Measurements from ENCODE around the gene NAMPT.
"Not testable (repeated sequence)": the region's sequence is repeated elsewhere in the genome, so short reads cannot be mapped to it uniquely, and the experiment has no call there.

DNA sequence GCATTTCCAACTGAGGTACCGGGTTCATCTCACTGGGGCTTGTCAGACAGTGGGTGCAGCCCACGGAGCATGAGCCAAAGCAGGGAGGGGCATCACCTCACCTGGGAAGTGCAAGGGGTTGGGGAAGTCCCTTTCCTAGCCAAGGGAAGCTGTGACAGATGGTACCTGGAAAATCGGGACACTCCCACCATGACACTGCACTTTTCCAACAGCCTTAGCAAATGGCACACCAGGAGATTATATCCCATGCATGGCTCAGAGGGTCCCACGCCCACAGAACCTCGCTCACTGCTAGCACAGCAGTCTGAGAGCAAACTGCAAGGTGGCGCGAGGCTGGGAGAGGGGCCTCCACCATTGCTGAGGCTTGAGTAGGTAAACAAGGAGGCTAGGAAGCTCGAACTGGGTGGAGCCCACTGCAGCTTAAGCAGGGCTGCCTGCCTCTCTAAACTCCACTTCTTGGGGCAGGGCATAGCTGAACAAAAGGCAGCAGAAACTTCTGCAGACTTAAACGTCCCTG is 35.5 kb upstream of the NAMPT start:
- TF ChIP-seq, protein P1, sequence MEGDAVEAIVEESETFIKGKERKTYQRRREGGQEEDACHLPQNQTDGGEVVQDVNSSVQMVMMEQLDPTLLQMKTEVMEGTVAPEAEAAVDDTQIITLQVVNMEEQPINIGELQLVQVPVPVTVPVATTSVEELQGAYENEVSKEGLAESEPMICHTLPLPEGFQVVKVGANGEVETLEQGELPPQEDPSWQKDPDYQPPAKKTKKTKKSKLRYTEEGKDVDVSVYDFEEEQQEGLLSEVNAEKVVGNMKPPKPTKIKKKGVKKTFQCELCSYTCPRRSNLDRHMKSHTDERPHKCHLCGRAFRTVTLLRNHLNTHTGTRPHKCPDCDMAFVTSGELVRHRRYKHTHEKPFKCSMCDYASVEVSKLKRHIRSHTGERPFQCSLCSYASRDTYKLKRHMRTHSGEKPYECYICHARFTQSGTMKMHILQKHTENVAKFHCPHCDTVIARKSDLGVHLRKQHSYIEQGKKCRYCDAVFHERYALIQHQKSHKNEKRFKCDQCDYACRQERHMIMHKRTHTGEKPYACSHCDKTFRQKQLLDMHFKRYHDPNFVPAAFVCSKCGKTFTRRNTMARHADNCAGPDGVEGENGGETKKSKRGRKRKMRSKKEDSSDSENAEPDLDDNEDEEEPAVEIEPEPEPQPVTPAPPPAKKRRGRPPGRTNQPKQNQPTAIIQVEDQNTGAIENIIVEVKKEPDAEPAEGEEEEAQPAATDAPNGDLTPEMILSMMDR (IDR thresholded peaks at IDR 0.05): not testable (repeated sequence)
- TF ChIP-seq POLR2A (IDR thresholded peaks at IDR 0.05): not testable (repeated sequence)

Data from right lobe of liver (tissue), 4 donors.